SK-N-SH treated with all-trans-retinoic acid at 6 μM for 48 hours (cell line): ENCODE results near the gene RBBP7.
A peak's percentile ranks its signal among the peaks of the same experiment; 100 is the strongest.

Experiments
- ATAC-seq: fragments of 200-7000 bp; cut with Tn5 transposase; 3 replicates; pipeline ENCODE4 v1.9.1; 2020; ENCODE audit warnings: mild to moderate bottlenecking, moderate library complexity
- ARNTL ChIP-seq: fragments of 450-650 bp; formaldehyde crosslinking; IDR thresholded peaks from 2 replicates; pipeline ENCODE4 v1.5.0; 2020; ENCODE audit warnings: low read depth, mild to moderate bottlenecking, moderate library complexity, borderline replicate concordance
- BACH2 ChIP-seq: fragments of 250-450 bp; sonication (Bioruptor Pico); IDR thresholded peaks from 2 replicates; pipeline ENCODE4 v1.9.0; 2021; ENCODE audit warnings: mild to moderate bottlenecking, borderline replicate concordance
- CREB5 ChIP-seq: fragments of 250-450 bp; sonication (Bioruptor Pico); IDR thresholded peaks from 2 replicates; pipeline ENCODE4 v1.5.1; 2020; ENCODE audit warnings: low read depth, mild to moderate bottlenecking, moderate library complexity
- CSDC2 ChIP-seq: fragments of 250-450 bp; sonication (Bioruptor Pico); IDR thresholded peaks from 2 replicates; pipeline ENCODE4 v1.5.0; 2020; ENCODE audit warnings: mild to moderate bottlenecking, moderate library complexity
- CSRNP3 ChIP-seq: fragments of 250-450 bp; sonication (Bioruptor Pico); IDR thresholded peaks from 2 replicates; pipeline ENCODE4 v1.5.1; 2021; ENCODE audit warnings: mild to moderate bottlenecking, moderate library complexity
- ESRRG ChIP-seq: fragments of 250-450 bp; sonication (Bioruptor Pico); IDR thresholded peaks from 2 replicates; pipeline ENCODE4 v1.6.1; 2021; ENCODE audit warnings: mild to moderate bottlenecking
- GLIS3 ChIP-seq: fragments of 250-450 bp; sonication (Bioruptor Pico); IDR thresholded peaks from 2 replicates; pipeline ENCODE4 v1.5.0; 2020; ENCODE audit warnings: mild to moderate bottlenecking, moderate library complexity
- ISL1 ChIP-seq: fragments of 250-450 bp; sonication (Bioruptor Pico); IDR thresholded peaks from 2 replicates; pipeline ENCODE4 v2.1.2; 2022; ENCODE audit warnings: mild to moderate bottlenecking, moderate library complexity
- OSR1 ChIP-seq: fragments of 250-450 bp; sonication (Bioruptor Pico); IDR thresholded peaks from 2 replicates; pipeline ENCODE4 v1.8.0; 2022; ENCODE audit warnings: moderate library complexity, mild to moderate bottlenecking, inconsistent platforms
- PATZ1 ChIP-seq: fragments of 250-450 bp; sonication (Bioruptor Pico); IDR thresholded peaks from 2 replicates; pipeline ENCODE4 v1.8.0; 2020; ENCODE audit warnings: mild to moderate bottlenecking, moderate library complexity, borderline replicate concordance
- POU6F1 ChIP-seq: fragments of 250-450 bp; sonication (Bioruptor Pico); IDR thresholded peaks from 2 replicates; pipeline ENCODE4 v1.8.0; 2021; ENCODE audit warnings: low read depth, mild to moderate bottlenecking, moderate library complexity, borderline replicate concordance
- PPARA ChIP-seq: fragments of 250-450 bp; sonication (Bioruptor Pico); IDR thresholded peaks from 2 replicates; pipeline ENCODE4 v1.5.0; 2020; ENCODE audit warnings: mild to moderate bottlenecking, borderline replicate concordance
- RARB ChIP-seq: fragments of 250-450 bp; sonication (Bioruptor Pico); IDR thresholded peaks from 2 replicates; pipeline ENCODE4 v1.8.0; 2021; ENCODE audit warnings: mild to moderate bottlenecking, moderate library complexity
- SNAI2 ChIP-seq: fragments of 250-450 bp; sonication (Bioruptor Pico); IDR thresholded peaks from 2 replicates; pipeline ENCODE4 v1.5.0; 2020; ENCODE audit warnings: mild to moderate bottlenecking, moderate library complexity
- TCF4 ChIP-seq: fragments of 250-450 bp; sonication (Bioruptor Pico); IDR thresholded peaks from 2 replicates; pipeline ENCODE4 v1.8.0; 2021; ENCODE audit warnings: mild to moderate bottlenecking, moderate library complexity, borderline replicate concordance
- TOX ChIP-seq: fragments of 250-450 bp; sonication (Bioruptor Pico); IDR thresholded peaks from 2 replicates; pipeline ENCODE4 v1.8.0; 2021; ENCODE audit warnings: mild to moderate bottlenecking, moderate library complexity, borderline replicate concordance
- TSHZ2 ChIP-seq: fragments of 250-450 bp; sonication (Bioruptor Pico); IDR thresholded peaks from 2 replicates; pipeline ENCODE4 v1.5.0; 2020; ENCODE audit warnings: mild to moderate bottlenecking, moderate library complexity
- ZC3H10 ChIP-seq: fragments of 250-450 bp; sonication (Bioruptor Pico); IDR thresholded peaks from 2 replicates; pipeline ENCODE4 v1.5.1; 2021; ENCODE audit warnings: mild to moderate bottlenecking, moderate library complexity
- ZFP3 ChIP-seq: fragments of 250-450 bp; sonication (Bioruptor Pico); IDR thresholded peaks from 2 replicates; pipeline ENCODE4 v1.5.0; 2020; ENCODE audit warnings: mild to moderate bottlenecking, moderate library complexity
- ZFP30 ChIP-seq: fragments of 450-650 bp; formaldehyde crosslinking; IDR thresholded peaks from 2 replicates; pipeline ENCODE4 v1.5.0; 2022; ENCODE audit warnings: mild to moderate bottlenecking, moderate library complexity
- ZNF565 ChIP-seq: fragments of 450-650 bp; formaldehyde crosslinking; conservative IDR thresholded peaks from 2 replicates; pipeline ENCODE4 v1.5.0; 2020; ENCODE audit warnings: low read depth, mild to moderate bottlenecking, moderate library complexity
- ZNF70 ChIP-seq: fragments of 450-650 bp; formaldehyde crosslinking; IDR thresholded peaks from 2 replicates; pipeline ENCODE4 v1.5.0; 2020; ENCODE audit warnings: mild to moderate bottlenecking, moderate library complexity
- ZNF8 ChIP-seq: fragments of 450-650 bp; formaldehyde crosslinking; IDR thresholded peaks from 2 replicates; pipeline ENCODE4 v1.5.0; 2020; ENCODE audit warnings: mild to moderate bottlenecking, moderate library complexity

The RBBP7 gene

GRCh38 chrX:16834806-16835205, 35.4 kb downstream of the RBBP7 start:
- TF ChIP-seq ZFP3 (CRISPR knock-in tag) (no peak), ZFP30 (CRISPR knock-in tag) (no peak), CREB5 (CRISPR knock-in tag) (no peak), PPARA (no peak), ZNF70 (CRISPR knock-in tag) (no peak), ISL1 (CRISPR knock-in tag) (no peak)
- ATAC-seq = no peak

GRCh38 chrX:16832301-16832700, 37.9 kb downstream of the RBBP7 start:
- peak; percentile 48; the same call in 2 of the 3 replicates for ATAC-seq
- TF ChIP-seq SNAI2 = no peak
- TF ChIP-seq ESRRG (CRISPR knock-in tag) = no peak
- no peak for TF ChIP-seq ZFP30 (CRISPR knock-in tag)
- no peak for TF ChIP-seq PPARA
- TF ChIP-seq POU6F1 (CRISPR knock-in tag) = no peak

GRCh38 chrX:16828124-16828908, 41.8 kb downstream of the RBBP7 start:
- no peak for TF ChIP-seq OSR1 (CRISPR knock-in tag)
- TF ChIP-seq TSHZ2 = no peak
- no peak for TF ChIP-seq PPARA
- no peak for TF ChIP-seq BACH2
- peak; percentile 62; the same call in 1 of the 2 replicates for TF ChIP-seq TOX (CRISPR knock-in tag)
- TF ChIP-seq POU6F1 (CRISPR knock-in tag) = no peak
- no peak for TF ChIP-seq ESRRG (CRISPR knock-in tag)
- no peak for TF ChIP-seq ZNF565 (CRISPR knock-in tag)
- no peak for TF ChIP-seq GLIS3 (CRISPR knock-in tag)
- no peak for TF ChIP-seq SNAI2
- no peak for TF ChIP-seq ZFP30 (CRISPR knock-in tag)
- TF ChIP-seq ZC3H10 (CRISPR knock-in tag) = peak; percentile 34; the same call in 1 of the 2 replicates
- TF ChIP-seq CREB5 (CRISPR knock-in tag) = peak; percentile 32; the same call in 1 of the 2 replicates
- TF ChIP-seq ZFP3 (CRISPR knock-in tag) = peak; percentile 76; the same call in 1 of the 2 replicates
- TF ChIP-seq ISL1 (CRISPR knock-in tag) = peak; percentile 66
- no peak for TF ChIP-seq RARB (CRISPR knock-in tag)
- no peak for TF ChIP-seq ZNF8 (CRISPR knock-in tag)
- no peak for TF ChIP-seq ZNF70 (CRISPR knock-in tag)
- TF ChIP-seq PATZ1 (CRISPR knock-in tag) = no peak
- TF ChIP-seq ARNTL (CRISPR knock-in tag) = no peak
- TF ChIP-seq CSRNP3 (CRISPR knock-in tag) = no peak
- TF ChIP-seq TCF4 (CRISPR knock-in tag) = no peak
- no peak for TF ChIP-seq CSDC2 (CRISPR knock-in tag)
- peak; percentile 50 for ATAC-seq
